NCI-H748 treated with DMSO at 0.1 percent for 48 hours (cell line): ENCODE measurements around the gene CDH2.
A peak's percentile ranks its signal among the peaks of the same experiment; 100 is the strongest.

Source experiments
- DNase-seq: peaks from one replicate; lab custom pipeline; 2025; lab: John Stamatoyannopoulos, UW

CDH2 gene

GRCh38 chr18:28168725-28169124, 8.2 kb downstream of the CDH2 start:
- DNase-seq: no peak

DNA sequence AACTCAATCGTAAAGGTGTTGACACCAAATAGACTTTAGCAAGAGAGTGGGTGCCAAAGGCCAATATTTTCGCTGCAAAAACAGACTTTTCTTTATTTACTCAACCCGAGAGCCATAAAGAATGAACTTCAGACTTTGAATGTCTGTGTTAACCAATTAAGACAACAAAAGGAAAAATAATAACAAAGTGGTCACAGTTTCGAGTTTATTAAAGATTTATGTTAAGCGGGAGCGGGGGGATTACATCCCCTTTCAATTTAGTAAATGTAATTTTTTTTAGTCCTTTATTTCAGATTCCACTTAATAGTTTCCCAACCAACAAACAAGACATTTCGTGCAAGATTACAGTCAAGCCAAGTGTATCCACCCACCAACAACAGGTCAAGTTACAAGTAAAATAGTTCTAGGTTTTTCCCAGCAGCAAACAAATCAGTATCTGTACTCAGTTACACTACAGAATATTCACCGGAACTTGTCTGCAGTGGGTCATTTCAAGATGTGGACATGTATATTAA, 9.0 kb downstream of the CDH2 start:
- DNase-seq: no peak

DNA sequence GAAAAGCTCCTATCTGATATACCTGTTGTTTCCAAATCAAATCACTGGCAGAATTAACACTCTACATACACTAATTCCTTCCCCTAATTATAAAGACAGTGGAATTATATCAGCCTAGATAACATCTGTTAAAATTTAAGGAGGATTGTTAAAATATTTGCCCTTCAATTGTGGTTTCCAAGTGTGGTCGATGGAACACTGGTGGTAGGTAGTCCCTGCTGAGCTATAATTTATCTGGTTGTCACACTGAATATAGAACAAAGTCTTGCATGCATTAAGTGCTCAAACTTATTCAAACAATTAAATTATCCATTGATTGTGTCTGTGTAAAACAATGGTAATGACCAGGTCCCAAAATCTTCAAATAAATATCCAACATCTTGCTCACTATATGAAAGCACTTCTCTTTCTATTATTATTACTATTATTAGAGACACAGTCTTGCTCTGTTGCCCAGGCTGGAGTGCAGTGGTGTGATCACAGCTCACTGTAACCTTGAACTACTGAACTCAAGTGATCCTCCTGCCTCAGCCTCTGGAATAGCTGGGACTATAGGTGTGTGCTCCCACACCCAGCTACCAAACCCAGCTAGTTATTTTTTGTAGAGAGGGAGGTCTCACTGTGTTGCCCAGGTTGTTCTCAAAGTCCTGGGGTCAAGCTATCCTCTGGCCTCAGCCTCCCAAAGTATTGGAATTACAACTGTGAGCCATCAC, 12.0 kb downstream of the CDH2 start:
- DNase-seq: no peak

- DNase-seq: no peak
Observed at GRCh38 chr18:28163201-28163775, 13.6 kb downstream of the CDH2 start.

DNA sequence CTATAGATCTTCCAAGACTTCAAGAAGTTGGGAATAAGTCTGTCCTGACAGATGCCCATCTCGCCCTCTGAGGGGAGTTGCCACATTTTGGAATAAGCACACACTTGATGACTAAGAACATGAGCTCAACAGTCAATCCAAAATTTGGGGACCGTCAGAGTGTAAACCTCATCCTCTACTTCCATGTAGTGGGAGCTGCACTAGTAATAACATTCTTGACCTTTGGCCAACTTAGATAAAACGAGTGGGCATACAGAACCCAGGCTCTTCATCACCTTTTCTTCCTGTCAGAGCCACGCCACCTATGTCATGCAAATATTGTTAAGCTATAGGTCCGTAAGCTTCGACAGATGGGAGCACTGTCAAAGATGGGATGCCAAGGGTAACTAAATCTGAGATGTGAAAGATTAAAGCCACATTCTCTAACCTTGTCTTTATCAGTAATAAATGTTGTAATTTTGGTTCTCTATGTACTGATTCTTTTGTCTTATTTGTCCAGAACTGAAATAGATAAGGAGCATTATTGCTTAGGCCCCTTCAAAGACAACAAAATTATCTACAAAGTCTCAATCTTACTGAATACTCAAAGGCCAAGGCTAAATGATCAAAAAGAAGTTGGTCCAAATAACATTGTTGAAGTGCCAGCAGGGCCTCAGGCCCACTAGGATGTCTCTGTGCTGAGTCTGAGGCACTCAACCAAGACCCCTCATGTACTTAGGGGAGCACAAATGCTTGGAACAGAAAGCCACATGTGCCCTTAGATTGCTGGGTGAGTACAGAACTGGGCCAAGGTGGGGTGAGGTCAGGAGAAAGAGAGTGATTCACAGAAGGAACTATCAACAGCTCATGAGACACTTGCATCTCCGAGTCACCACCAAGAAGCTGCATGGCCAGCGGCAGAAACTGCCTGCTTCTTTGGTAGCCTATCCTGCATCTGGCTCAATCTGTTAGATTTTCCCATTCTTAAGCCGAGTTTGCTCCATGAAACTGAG, 15.0 kb downstream of the CDH2 start:
- no peak for DNase-seq

GRCh38 chr18:28159055-28159454, 17.9 kb downstream of the CDH2 start:
- DNase-seq: no peak

DNA sequence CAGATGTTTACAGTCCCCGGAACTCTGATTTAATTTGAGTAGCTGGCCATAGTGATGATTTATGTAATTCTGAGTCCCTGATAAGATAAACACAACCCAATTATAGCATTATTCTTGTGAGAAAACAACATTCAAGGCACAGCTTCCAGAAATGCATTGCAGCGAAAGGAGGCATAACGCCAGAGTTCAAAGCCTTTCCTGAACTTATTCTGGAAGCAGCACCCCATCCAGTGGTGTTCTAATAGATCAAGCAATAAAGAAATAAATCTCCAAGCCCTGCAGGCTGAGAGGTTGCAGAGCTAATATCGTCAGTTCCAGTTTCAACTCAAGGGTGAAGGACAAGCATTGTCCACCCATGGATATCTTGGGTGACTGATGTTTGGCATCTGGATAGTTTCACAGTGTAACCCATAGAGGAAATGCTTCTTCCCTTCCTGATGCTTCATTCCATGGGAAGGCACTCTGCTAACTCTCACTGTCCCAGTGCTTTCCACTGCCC, 18.8 kb downstream of the CDH2 start:
- DNase-seq: no peak

- DNase-seq: no peak
Observed at GRCh38 chr18:28153485-28154065, 23.4 kb downstream of the CDH2 start.

DNA sequence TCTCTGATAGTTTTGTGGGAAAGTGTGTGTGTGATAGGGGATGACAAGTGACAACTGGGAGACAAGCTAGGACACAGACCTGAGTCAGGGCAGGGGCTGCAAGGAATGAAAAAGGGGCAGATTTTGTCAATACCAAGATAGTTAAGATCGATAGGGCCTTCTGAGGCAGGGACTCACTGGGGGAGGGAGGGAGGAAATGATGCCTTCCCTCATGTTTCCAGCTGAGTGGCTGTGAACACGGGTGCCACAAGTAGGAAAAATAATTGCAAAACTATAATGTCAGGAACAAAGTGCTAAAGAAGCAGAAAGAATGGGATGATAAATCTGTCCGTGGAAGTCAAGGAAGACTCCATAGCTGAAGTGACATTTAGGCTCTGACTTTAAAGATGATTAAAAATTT, 24.2 kb downstream of the CDH2 start:
- DNase-seq: no peak

- no peak for DNase-seq
Observed at GRCh38 chr18:28152354-28152753, 24.6 kb downstream of the CDH2 start.

GRCh38 chr18:28151434-28151833, 25.5 kb downstream of the CDH2 start:
- DNase-seq: no peak

GRCh38 chr18:28150925-28151324, 26.0 kb downstream of the CDH2 start:
- DNase-seq: no peak

DNA sequence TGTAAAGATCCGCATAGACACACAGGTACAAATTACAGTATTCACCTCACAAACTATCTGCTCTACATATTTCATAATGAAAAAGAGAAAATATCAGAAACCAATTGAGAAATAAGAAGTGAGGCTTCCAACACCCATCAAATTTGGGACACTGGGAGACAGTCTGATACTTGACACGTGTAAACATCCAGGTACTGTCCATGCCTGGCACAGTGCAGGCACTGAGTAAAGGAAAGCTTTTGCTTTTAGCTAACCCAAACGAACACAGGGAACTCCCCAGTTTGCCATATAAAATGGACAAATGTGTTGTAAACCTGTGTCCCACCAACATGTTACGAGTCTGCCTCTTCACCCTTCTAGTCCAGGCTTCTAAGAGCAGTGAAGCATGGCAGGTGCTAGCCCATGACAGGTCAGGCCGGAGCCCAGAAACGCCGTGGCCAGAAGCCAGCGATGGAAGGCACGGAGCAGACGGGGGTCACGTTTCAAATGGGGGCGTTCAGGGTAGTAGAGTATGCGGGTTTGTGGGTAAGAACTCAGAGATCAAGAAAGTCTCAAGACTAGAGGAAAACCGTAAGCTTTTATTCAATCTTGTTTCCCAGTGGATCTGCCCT, 27.0 kb downstream of the CDH2 start:
- no peak for DNase-seq

DNA sequence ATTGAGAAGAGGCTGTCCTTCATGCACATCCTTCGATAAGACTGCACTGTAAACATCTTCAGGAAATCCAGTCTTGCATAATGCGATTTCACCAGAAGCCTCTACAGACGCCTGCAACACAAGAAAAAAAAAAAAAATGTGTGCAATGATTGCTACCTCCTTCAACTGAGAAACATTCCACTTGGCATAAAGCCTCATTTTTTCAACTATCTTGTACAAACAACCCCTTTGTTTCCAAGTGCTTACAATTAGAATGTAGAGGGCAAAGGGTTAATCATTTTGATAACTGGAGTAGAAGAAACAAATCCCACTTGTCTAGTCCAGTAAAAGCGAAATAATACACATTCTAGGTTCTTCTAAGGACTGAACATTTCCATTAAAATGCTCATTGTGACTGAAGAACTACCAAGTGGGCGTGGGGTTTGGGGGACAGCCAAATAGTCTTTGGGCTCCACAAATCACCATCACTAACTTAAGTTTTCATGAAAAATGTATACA, 29.2 kb downstream of the CDH2 start:
- DNase-seq: peak; percentile 37

GRCh38 chr18:28143725-28144124, 33.2 kb downstream of the CDH2 start:
- DNase-seq: no peak

DNA sequence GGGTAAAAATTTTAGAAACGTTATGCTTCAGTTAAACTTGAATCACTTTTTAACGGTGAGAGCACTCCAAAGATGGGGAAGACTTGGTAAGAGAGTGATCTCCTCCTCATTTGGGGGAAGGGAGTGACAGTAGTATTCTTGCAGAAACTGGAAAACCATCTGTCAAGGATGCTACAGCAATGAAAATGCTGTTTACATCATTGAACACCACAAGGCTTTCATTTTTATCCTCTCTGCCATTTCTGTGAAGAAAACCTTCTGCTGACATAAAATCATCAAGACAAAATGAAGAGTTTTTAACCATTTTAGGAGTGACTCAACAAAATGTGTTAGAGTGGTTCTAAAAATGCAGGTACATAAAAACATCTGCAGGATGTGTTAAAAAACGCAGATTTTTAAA, 38.1 kb downstream of the CDH2 start:
- DNase-seq: no peak

GRCh38 chr18:28136071-28136470, 40.9 kb downstream of the CDH2 start:
- DNase-seq: no peak

GRCh38 chr18:28134774-28135173, 42.2 kb downstream of the CDH2 start:
- DNase-seq: no peak

GRCh38 chr18:28132084-28132483, 44.8 kb downstream of the CDH2 start:
- no peak for DNase-seq

GRCh38 chr18:28128659-28128980, 48.3 kb downstream of the CDH2 start:
- no peak for DNase-seq
